PC-9 (cell line): ENCODE measurements around the gene BCL2.

Experiments
- EZH2 ChIP-seq: fragments of 200-600 bp; sonication (generic); IDR thresholded peaks from 2 replicates; pipeline ENCODE4 v1.8.0; 2017; ENCODE audit warnings: antibody characterized with exemption, low read depth
- TF ChIP-seq, protein P1 (sequence below): fragments of 200-600 bp; sonication (generic); conservative IDR thresholded peaks from 2 replicates; pipeline ENCODE4 v1.6.1; 2017; ENCODE audit warnings: mixed run types, antibody characterized with exemption, mild to moderate bottlenecking, moderate library complexity

DNA sequence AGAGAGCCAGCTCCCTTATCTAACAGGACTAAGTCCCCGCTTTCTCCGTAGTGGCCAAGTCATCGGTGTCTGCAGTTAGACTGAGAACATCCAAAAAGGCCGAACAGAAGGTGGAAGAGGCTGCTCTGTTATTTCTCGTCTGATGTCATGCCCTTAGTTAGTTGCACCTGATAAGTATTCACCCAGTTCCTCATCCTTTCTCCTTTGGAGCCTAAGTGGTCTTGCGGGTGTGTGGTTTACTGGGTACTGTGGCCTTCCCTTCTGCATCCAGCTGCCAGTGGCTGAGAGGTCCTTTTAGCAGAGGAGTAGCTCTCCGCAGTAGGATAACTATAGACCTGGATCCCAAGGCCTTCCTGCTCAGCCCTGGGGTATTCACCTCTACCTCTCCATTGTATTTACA is 211.6 kb downstream of the BCL2 start:
- TF ChIP-seq, protein P1, sequence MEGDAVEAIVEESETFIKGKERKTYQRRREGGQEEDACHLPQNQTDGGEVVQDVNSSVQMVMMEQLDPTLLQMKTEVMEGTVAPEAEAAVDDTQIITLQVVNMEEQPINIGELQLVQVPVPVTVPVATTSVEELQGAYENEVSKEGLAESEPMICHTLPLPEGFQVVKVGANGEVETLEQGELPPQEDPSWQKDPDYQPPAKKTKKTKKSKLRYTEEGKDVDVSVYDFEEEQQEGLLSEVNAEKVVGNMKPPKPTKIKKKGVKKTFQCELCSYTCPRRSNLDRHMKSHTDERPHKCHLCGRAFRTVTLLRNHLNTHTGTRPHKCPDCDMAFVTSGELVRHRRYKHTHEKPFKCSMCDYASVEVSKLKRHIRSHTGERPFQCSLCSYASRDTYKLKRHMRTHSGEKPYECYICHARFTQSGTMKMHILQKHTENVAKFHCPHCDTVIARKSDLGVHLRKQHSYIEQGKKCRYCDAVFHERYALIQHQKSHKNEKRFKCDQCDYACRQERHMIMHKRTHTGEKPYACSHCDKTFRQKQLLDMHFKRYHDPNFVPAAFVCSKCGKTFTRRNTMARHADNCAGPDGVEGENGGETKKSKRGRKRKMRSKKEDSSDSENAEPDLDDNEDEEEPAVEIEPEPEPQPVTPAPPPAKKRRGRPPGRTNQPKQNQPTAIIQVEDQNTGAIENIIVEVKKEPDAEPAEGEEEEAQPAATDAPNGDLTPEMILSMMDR, result no peak
- TF ChIP-seq EZH2, result no peak
